HEK293 (cell line): ENCODE results near the gene CDON.

Experiments used
- CTCF ChIP-seq: fragments of 450-650 bp; formaldehyde crosslinking; IDR thresholded peaks from 2 replicates; pipeline ENCODE4 v1.5.1; 2016; ENCODE audit warnings: missing biosample characterization, missing genetic modification characterization
- REST ChIP-seq: fragments of 450-650 bp; formaldehyde crosslinking; IDR thresholded peaks from 2 replicates; pipeline ENCODE4 v1.5.1; 2016; ENCODE audit warnings: missing biosample characterization, missing genetic modification characterization
- SP2 ChIP-seq: fragments of 450-650 bp; formaldehyde crosslinking; IDR thresholded peaks from 2 replicates; pipeline ENCODE4 v1.5.1; 2016; ENCODE audit warnings: missing biosample characterization, missing genetic modification characterization
- ZBTB8A ChIP-seq: fragments of 450-650 bp; formaldehyde crosslinking; IDR thresholded peaks from 2 replicates; pipeline ENCODE4 v1.5.1; 2016; ENCODE audit warnings: missing biosample characterization, missing genetic modification characterization
- ZFP37 ChIP-seq: fragments of 450-650 bp; formaldehyde crosslinking; IDR thresholded peaks from 2 replicates; pipeline ENCODE4 v1.5.1; 2016; ENCODE audit warnings: missing biosample characterization, missing genetic modification characterization
- ZNF138 ChIP-seq: fragments of 450-650 bp; formaldehyde crosslinking; IDR thresholded peaks from 2 replicates; pipeline ENCODE4 v1.5.1; 2016; ENCODE audit warnings: missing biosample characterization, missing genetic modification characterization, borderline replicate concordance
- ZNF157 ChIP-seq: fragments of 450-650 bp; formaldehyde crosslinking; IDR thresholded peaks from 2 replicates; pipeline ENCODE4 v1.5.1; 2016; ENCODE audit warnings: missing biosample characterization, missing genetic modification characterization
- ZNF311 ChIP-seq: fragments of 450-650 bp; formaldehyde crosslinking; IDR thresholded peaks from 2 replicates; pipeline ENCODE4 v1.5.1; 2017; ENCODE audit warnings: missing biosample characterization, missing genetic modification characterization, borderline replicate concordance
- ZNF530 ChIP-seq: fragments of 450-650 bp; formaldehyde crosslinking; IDR thresholded peaks from 2 replicates; pipeline ENCODE4 v1.5.1; 2016; ENCODE audit warnings: low read depth, missing biosample characterization, missing genetic modification characterization
- ZSCAN16 ChIP-seq: fragments of 450-650 bp; formaldehyde crosslinking; IDR thresholded peaks from 2 replicates; pipeline ENCODE4 v1.5.1; 2016; ENCODE audit warnings: missing biosample characterization, missing genetic modification characterization

- no peak for TF ChIP-seq SP2 (tag by site-specific recombination)
- no peak for TF ChIP-seq ZFP37 (tag by site-specific recombination)
- TF ChIP-seq CTCF (tag by site-specific recombination): no peak
- TF ChIP-seq ZNF157 (tag by site-specific recombination): no peak
- TF ChIP-seq ZBTB8A (tag by site-specific recombination): no peak
- no peak for TF ChIP-seq ZNF530 (tag by site-specific recombination)
- no peak for TF ChIP-seq ZNF138
- TF ChIP-seq ZNF311 (tag by site-specific recombination): no peak
- no peak for TF ChIP-seq ZSCAN16
- no peak for TF ChIP-seq REST (tag by site-specific recombination)
Measured at GRCh38 chr11:125916683-125917347, 145.9 kb downstream of the CDON start.
